GM12874 (cell line): ENCODE data around the gene PRDM16.

Experiments
- CTCF ChIP-seq: IDR thresholded peaks from 2 replicates; pipeline ENCODE4 v1.5.1; 2011; ENCODE audit warnings: low read depth, mild to moderate bottlenecking, control low read depth, low read length, moderate library complexity; ENCODE audit not compliant: insufficient read depth

The PRDM16 gene

DNA sequence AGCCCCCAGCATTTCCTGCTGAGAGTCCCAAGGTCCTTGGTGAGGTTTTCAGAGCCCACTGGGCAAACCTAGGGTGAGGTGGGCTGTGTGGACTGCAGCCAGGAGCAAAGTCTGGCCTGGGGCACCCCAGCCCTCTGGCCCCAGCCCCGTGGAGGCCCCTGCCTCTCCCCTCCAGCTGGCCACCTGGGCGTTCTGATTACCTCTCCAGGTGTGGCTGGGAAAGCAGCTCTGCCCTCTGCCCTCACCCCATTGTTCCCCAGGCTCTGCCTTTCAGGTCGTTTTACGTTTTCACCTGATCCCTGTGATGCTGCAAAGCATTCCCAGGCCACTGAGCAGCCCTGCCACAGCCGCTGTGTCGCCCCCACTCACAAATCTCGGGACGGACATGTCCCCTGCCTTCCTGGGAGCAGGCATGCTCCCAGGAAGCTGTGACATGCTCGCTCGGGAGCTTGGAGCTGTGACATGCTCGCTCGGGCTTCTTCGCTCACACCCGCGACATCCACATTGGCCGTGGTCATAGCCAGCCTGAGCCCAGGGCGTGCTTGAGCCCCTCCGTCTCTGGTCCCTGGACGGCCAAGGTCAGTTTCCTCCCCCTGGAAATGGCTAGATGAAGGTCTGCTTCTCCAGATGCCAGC, 216.2 kb downstream of the PRDM16 start:
- TF ChIP-seq CTCF = no peak

GRCh38 chr1:3287656-3288160, 218.7 kb downstream of the PRDM16 start:
- no peak for TF ChIP-seq CTCF

DNA sequence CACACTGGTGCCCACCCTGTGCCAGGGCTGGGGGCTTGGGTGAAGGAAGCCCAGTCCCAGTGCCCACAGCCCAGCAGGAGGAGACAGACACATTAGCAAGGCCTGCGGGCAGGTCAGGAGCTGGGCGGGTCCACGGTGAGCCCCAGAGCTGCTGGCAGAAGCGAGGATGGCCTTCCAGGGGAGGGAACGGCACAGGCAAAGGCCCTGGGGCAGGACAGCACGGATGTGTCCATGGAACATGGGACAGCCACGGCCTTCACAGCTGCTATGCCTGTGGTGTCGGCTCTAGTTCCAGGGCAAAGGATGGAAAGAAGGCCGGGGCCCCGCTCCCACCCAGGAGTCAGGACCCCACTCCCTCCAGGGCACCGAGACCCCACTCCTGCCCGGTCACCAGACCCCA, 220.5 kb downstream of the PRDM16 start:
- no peak for TF ChIP-seq CTCF

GRCh38 chr1:3290438-3290837, 221.4 kb downstream of the PRDM16 start:
- no peak for TF ChIP-seq CTCF

- TF ChIP-seq CTCF = no peak
These were observed 221.9 kb downstream of the PRDM16 start for GRCh38 chr1:3290915-3291314.

GRCh38 chr1:3292051-3292722, 223.2 kb downstream of the PRDM16 start:
- TF ChIP-seq CTCF = no peak

GRCh38 chr1:3292868-3293562, 224.0 kb downstream of the PRDM16 start:
- no peak for TF ChIP-seq CTCF
